Erythroblast (primary cell): ENCODE data around the gene SPDYC.

Experiments
- GATA1 ChIP-seq: IDR thresholded peaks from 2 replicates; pipeline ENCODE4 v1.6.1; 2011; ENCODE audit warnings: low read depth, mild to moderate bottlenecking, control low read depth, low read length, moderate library complexity
- POLR2A ChIP-seq: IDR thresholded peaks from 2 replicates; pipeline ENCODE4 v1.6.1; 2011; ENCODE audit warnings: mild to moderate bottlenecking, low read length

GRCh38 chr11:65157336-65157735, 12.7 kb upstream of the SPDYC start:
- TF ChIP-seq POLR2A (no peak), GATA1 (no peak)
